ENCODE results near the gene IRAG1. TPM values are rescaled to one million over a fixed set of nuclear protein-coding genes. Genes with fewer than 3 reads are reported as not detected.
"Not testable (repeated sequence)": the region's sequence is repeated elsewhere in the genome, so short reads cannot be mapped to it uniquely, and the experiment has no call there.

The IRAG1 gene
- total and polyA plus RNA-seq, 2 donors: 60.1 to 75.9 TPM

GRCh38 chr11:10688401-10688800 is 5.2 kb downstream of the IRAG1 start:
- Histone ChIP-seq H3K27ac (ENCODE audit: low read depth) (no peak overlapping the region), H3K4me3 (ENCODE audit: low read depth, low read length) (no peak overlapping the region), H3K36me3 (ENCODE audit: insufficient read depth) (no peaks in the 10 kb centered on the region), H3K4me1 (ENCODE audit: insufficient read depth) (peaks cover 1% of the 10 kb centered on the region)
- 92% methylated on average over 2 of the region's 2 CpGs for WGBS
- DNase-seq (ENCODE audit: extremely low spot score): no peak

- H3K4me3 ChIP-seq (ENCODE audit: low read depth, low read length): no peak overlapping the region
- 64% methylated on average over 1 of the region's 1 CpG for WGBS
- H3K4me1 ChIP-seq (ENCODE audit: insufficient read depth): peaks cover 1% of the 10 kb centered on the region
- no peak overlapping the region for H3K27ac ChIP-seq (ENCODE audit: low read depth)
- no peaks in the 10 kb centered on the region for H3K36me3 ChIP-seq (ENCODE audit: insufficient read depth)
- no peak for DNase-seq (ENCODE audit: extremely low spot score)
These were observed 7.2 kb downstream of the IRAG1 start for GRCh38 chr11:10686311-10686710.

GRCh38 chr11:10683429-10683828 is 10.1 kb downstream of the IRAG1 start:
- 61% methylated on average over 1 of the region's 1 CpG for WGBS
- DNase-seq (ENCODE audit: extremely low spot score): no peak

GRCh38 chr11:10680956-10681487 is 12.5 kb downstream of the IRAG1 start:
- no peaks in the 10 kb centered on the region for H3K36me3 ChIP-seq (ENCODE audit: insufficient read depth)
- WGBS: 77% methylated on average over 3 of the region's 3 CpGs
- H3K4me3 ChIP-seq (ENCODE audit: low read depth, low read length): no peak overlapping the region
- H3K4me1 ChIP-seq (ENCODE audit: insufficient read depth): no peaks in the 10 kb centered on the region
- no peak for DNase-seq (ENCODE audit: extremely low spot score)
- no peak overlapping the region for H3K27ac ChIP-seq (ENCODE audit: low read depth)

More at GRCh38 chr11:10683429-10683828, 10.1 kb downstream of the IRAG1 start:
- no peak overlapping the region for H3K4me3 ChIP-seq (ENCODE audit: low read depth, low read length)
- H3K27ac ChIP-seq (ENCODE audit: low read depth): no peak overlapping the region
- no peaks in the 10 kb centered on the region for H3K4me1 ChIP-seq (ENCODE audit: insufficient read depth)
- no peaks in the 10 kb centered on the region for H3K36me3 ChIP-seq (ENCODE audit: insufficient read depth)

GRCh38 chr11:10680279-10680678 is 13.3 kb downstream of the IRAG1 start:
- whole genome bisulfite sequencing: 98% methylated on average over 1 of the region's 1 CpG
- not testable (repeated sequence) for H3K4me3 ChIP-seq (ENCODE audit: low read depth, low read length); H3K27ac ChIP-seq (ENCODE audit: low read depth); DNase-seq (ENCODE audit: extremely low spot score); H3K36me3 ChIP-seq (ENCODE audit: insufficient read depth); H3K4me1 ChIP-seq (ENCODE audit: insufficient read depth)

- Histone ChIP-seq H3K27ac (ENCODE audit: low read depth) (no peak overlapping the region), H3K36me3 (ENCODE audit: insufficient read depth) (no peaks in the 10 kb centered on the region), H3K4me1 (ENCODE audit: insufficient read depth) (no peaks in the 10 kb centered on the region), H3K4me3 (ENCODE audit: low read depth, low read length) (no peak overlapping the region)
- 77% methylated on average over 4 of the region's 4 CpGs for WGBS
- no peak for DNase-seq (ENCODE audit: extremely low spot score)
These were observed 13.9 kb downstream of the IRAG1 start for GRCh38 chr11:10679644-10680043.

GRCh38 chr11:10678101-10678500 is 15.5 kb downstream of the IRAG1 start:
- DNase-seq (ENCODE audit: extremely low spot score): no peak

GRCh38 chr11:10676919-10677318 is 16.6 kb downstream of the IRAG1 start:
- no peaks in the 10 kb centered on the region for H3K36me3 ChIP-seq (ENCODE audit: insufficient read depth)
- no peaks in the 10 kb centered on the region for H3K4me1 ChIP-seq (ENCODE audit: insufficient read depth)
- 73% methylated on average over 3 of the region's 3 CpGs for WGBS
- H3K27ac ChIP-seq (ENCODE audit: low read depth): no peak overlapping the region
- DNase-seq (ENCODE audit: extremely low spot score): no peak
- no peak overlapping the region for H3K4me3 ChIP-seq (ENCODE audit: low read depth, low read length)

More at GRCh38 chr11:10678101-10678500, 15.5 kb downstream of the IRAG1 start:
- 78% methylated on average over 5 of the region's 5 CpGs for WGBS
- no peaks in the 10 kb centered on the region for H3K36me3 ChIP-seq (ENCODE audit: insufficient read depth)
- H3K4me1 ChIP-seq (ENCODE audit: insufficient read depth): no peaks in the 10 kb centered on the region
- no peak overlapping the region for H3K4me3 ChIP-seq (ENCODE audit: low read depth, low read length)
- no peak overlapping the region for H3K27ac ChIP-seq (ENCODE audit: low read depth)

GRCh38 chr11:10674911-10675440 is 18.6 kb downstream of the IRAG1 start:
- WGBS: 13% methylated on average over 10 of the region's 10 CpGs
- DNase-seq (ENCODE audit: extremely low spot score): no peak
- no peaks in the 10 kb centered on the region for H3K4me1 ChIP-seq (ENCODE audit: insufficient read depth)

GRCh38 chr11:10674440-10674855 is 19.1 kb downstream of the IRAG1 start:
- no peak for DNase-seq (ENCODE audit: extremely low spot score)
- no peaks in the 10 kb centered on the region for H3K36me3 ChIP-seq (ENCODE audit: insufficient read depth)
- no peaks in the 10 kb centered on the region for H3K4me1 ChIP-seq (ENCODE audit: insufficient read depth)
- 13% methylated on average over 6 of the region's 6 CpGs for WGBS
- no peak overlapping the region for H3K4me3 ChIP-seq (ENCODE audit: low read depth, low read length)
- peak overlapping the region; percentile 23 for H3K27ac ChIP-seq (ENCODE audit: low read depth)

More at GRCh38 chr11:10674911-10675440, 18.6 kb downstream of the IRAG1 start:
- Histone ChIP-seq H3K4me3 (ENCODE audit: low read depth, low read length) (no peak overlapping the region), H3K27ac (ENCODE audit: low read depth) (peak overlapping the region; percentile 23), H3K36me3 (ENCODE audit: insufficient read depth) (no peaks in the 10 kb centered on the region)

- DNase-seq (ENCODE audit: extremely low spot score): no peak
- H3K4me3 ChIP-seq (ENCODE audit: low read depth, low read length): no peak overlapping the region
- no peak overlapping the region for H3K27ac ChIP-seq (ENCODE audit: low read depth)
- no peaks in the 10 kb centered on the region for H3K4me1 ChIP-seq (ENCODE audit: insufficient read depth)
- 52% methylated on average over 6 of the region's 6 CpGs for WGBS
- H3K36me3 ChIP-seq (ENCODE audit: insufficient read depth): no peaks in the 10 kb centered on the region
These were observed 20.0 kb downstream of the IRAG1 start for GRCh38 chr11:10673501-10674062.

- H3K27ac ChIP-seq (ENCODE audit: low read depth): no peak overlapping the region
- no peak overlapping the region for H3K4me3 ChIP-seq (ENCODE audit: low read depth, low read length)
- 39% methylated on average over 4 of the region's 4 CpGs for WGBS
- no peaks in the 10 kb centered on the region for H3K4me1 ChIP-seq (ENCODE audit: insufficient read depth)
- DNase-seq (ENCODE audit: extremely low spot score): no peak
- H3K36me3 ChIP-seq (ENCODE audit: insufficient read depth): no peaks in the 10 kb centered on the region
These were observed 23.5 kb downstream of the IRAG1 start for GRCh38 chr11:10670099-10670498.

GRCh38 chr11:10669258-10670033 is 24.1 kb downstream of the IRAG1 start:
- Histone ChIP-seq H3K4me1 (ENCODE audit: insufficient read depth) (no peaks in the 10 kb centered on the region), H3K27ac (ENCODE audit: low read depth) (no peak overlapping the region), H3K36me3 (ENCODE audit: insufficient read depth) (no peaks in the 10 kb centered on the region), H3K4me3 (ENCODE audit: low read depth, low read length) (no peak overlapping the region)
- WGBS: 14% methylated on average over 5 of the region's 5 CpGs
- peak; percentile 59 for DNase-seq (ENCODE audit: extremely low spot score)

- Histone ChIP-seq H3K4me1 (ENCODE audit: insufficient read depth) (no peaks in the 10 kb centered on the region), H3K4me3 (ENCODE audit: low read depth, low read length) (no peak overlapping the region), H3K27ac (ENCODE audit: low read depth) (no peak overlapping the region), H3K36me3 (ENCODE audit: insufficient read depth) (no peaks in the 10 kb centered on the region)
- no peak for DNase-seq (ENCODE audit: extremely low spot score)
- 59% methylated on average over 2 of the region's 2 CpGs for WGBS
These were observed 26.1 kb downstream of the IRAG1 start for GRCh38 chr11:10667521-10667885.

Data from urinary bladder (tissue), 4 donors.